Endothelial cell of umbilical vein (primary cell): ENCODE data around the gene GSG1L. TPM values are rescaled to one million over a fixed set of nuclear protein-coding genes. Genes with fewer than 3 reads are reported as not detected.
"Not testable (repeated sequence)": the region's sequence is repeated elsewhere in the genome, so short reads cannot be mapped to it uniquely, and the experiment has no call there.

Source experiments
- BruUV-seq: library from RNA; stranded (reverse); fragments of 400-500 nt; replicated peaks from 2 replicates; lab custom pipeline; 2021; lab: Mats Ljungman, UMichigan
- CTCF ChIA-PET: fragments of 300-600, 350-600 bp; sonication (Branson Sonifier 250); formaldehyde crosslinking; loops from one replicate; lab custom pipeline; 2021; ENCODE audit warnings: antibody characterized with exemption, inconsistent platforms; lab: Charles Lee
- POLR2A ChIA-PET: fragments of 300-600, 350-600 bp; sonication (Branson Sonifier 250); formaldehyde crosslinking; loops from one replicate; lab custom pipeline; 2021; ENCODE audit warnings: antibody characterized with exemption, inconsistent platforms; lab: Charles Lee
- DNase-seq: peaks from one replicate; pipeline ENCODE4 v3.0.0-alpha.2; 2011; ENCODE audit warnings: low read depth, low spot score
- FAIRE-seq: peaks from 2 replicates; lab custom pipeline; 2011; peaks lifted over from hg19 to GRCh38; lab: Jason Lieb, UNC
- H2AFZ ChIP-seq: 2 replicates; pipeline ENCODE4 v1.6.0; 2012; ENCODE audit warnings: low read depth, low read length, control low read depth, inconsistent platforms
- H3K27ac ChIP-seq: 2 replicates; pipeline ENCODE4 v1.5.1; 2011; ENCODE audit warnings: low read depth, mild to moderate bottlenecking, control low read depth, low read length, moderate library complexity; ENCODE audit not compliant: insufficient read depth
- H3K27me3 ChIP-seq, 2 experiments: 2 replicates each; pipeline versions ENCODE4 v1.6.0 to v1.6.1; 2011; ENCODE audit warnings: low read length in 2 of 2, mixed read lengths in 1 of 2; ENCODE audit not compliant: control insufficient read depth in 2 of 2, insufficient read depth in 2 of 2
- H3K36me3 ChIP-seq, 2 experiments: 2 replicates in 1 of 2; 3 replicates in 1 of 2; pipeline ENCODE4 v1.5.1; 2011; ENCODE audit warnings: low read length in 2 of 2, mild to moderate bottlenecking in 1 of 2, moderate library complexity in 1 of 2; ENCODE audit not compliant: control insufficient read depth in 2 of 2, insufficient read depth in 2 of 2; ENCODE audit errors: extremely low read depth in 1 of 2
- H3K4me1 ChIP-seq: 3 replicates; pipeline ENCODE4 v1.5.1; 2011; ENCODE audit warnings: mild to moderate bottlenecking, low read length; ENCODE audit not compliant: control insufficient read depth, insufficient read depth; ENCODE audit errors: extremely low read depth
- H3K4me2 ChIP-seq: 2 replicates; pipeline ENCODE4 v1.6.1; 2011; ENCODE audit warnings: low read length, control low read depth, mixed read lengths; ENCODE audit not compliant: insufficient read depth
- H3K4me3 ChIP-seq, 3 experiments: fragments of 200-600 bp in 1 of 3; sonication (generic), shearing (Covaris generic) in 1 of 3; replicated peaks in 1 of 3; 2 replicates each; pipeline ENCODE4 v1.5.1; 2011 to 2016; ENCODE audit warnings: control low read depth in 3 of 3, low read length in 3 of 3, mild to moderate bottlenecking in 2 of 3, inconsistent platforms in 1 of 3, low read depth in 1 of 3, moderate library complexity in 1 of 3; ENCODE audit not compliant: insufficient read depth in 1 of 3
- H3K79me2 ChIP-seq: 2 replicates; pipeline ENCODE4 v1.6.0; 2012; ENCODE audit warnings: low read length, inconsistent platforms; ENCODE audit not compliant: control insufficient read depth, insufficient read depth
- H3K9ac ChIP-seq: replicated peaks from 2 replicates; pipeline ENCODE3; 2011; ENCODE audit warnings: low read length, control low read depth; ENCODE audit not compliant: insufficient read depth; ENCODE audit errors: extremely low read depth
- H3K9me1 ChIP-seq: replicated peaks from 3 replicates; pipeline ENCODE4 v1.6.0; 2011; ENCODE audit warnings: mild to moderate bottlenecking, low read length; ENCODE audit not compliant: control insufficient read depth, insufficient read depth; ENCODE audit errors: extremely low read depth
- H3K9me3 ChIP-seq: replicated peaks from 2 replicates; pipeline ENCODE4 v1.5.1; 2012; ENCODE audit warnings: low read length, inconsistent platforms; ENCODE audit not compliant: control insufficient read depth, insufficient read depth
- H4K20me1 ChIP-seq: replicated peaks from 2 replicates; pipeline ENCODE3; 2011; ENCODE audit warnings: mild to moderate bottlenecking, low read length; ENCODE audit not compliant: control insufficient read depth, insufficient read depth; ENCODE audit errors: extremely low read depth
- CTCF ChIP-seq, 2 donors: IDR thresholded peaks; 1 replicate in 1 of 2; 2 replicates in 1 of 2; pipeline ENCODE4 v1.5.1; 2011; ENCODE audit warnings: low read length in 2 of 2, mild to moderate bottlenecking in 2 of 2, moderate library complexity in 2 of 2, control low read depth in 1 of 2, inconsistent platforms in 1 of 2, low read depth in 1 of 2; ENCODE audit not compliant: insufficient read depth in 1 of 2; ENCODE audit errors: extremely low read depth in 1 of 2
- EZH2 ChIP-seq: IDR thresholded peaks from 2 replicates; pipeline ENCODE4 v1.6.1; 2012; ENCODE audit warnings: borderline replicate concordance, low read depth, mild to moderate bottlenecking, moderate library complexity, low read length, inconsistent platforms; ENCODE audit not compliant: severe bottlenecking
- FOS ChIP-seq: IDR thresholded peaks from 2 replicates; pipeline ENCODE4 v1.6.1; 2011; ENCODE audit warnings: mild to moderate bottlenecking, low read length, moderate library complexity, borderline replicate concordance; ENCODE audit not compliant: insufficient read depth
- JUN ChIP-seq: IDR thresholded peaks from 2 replicates; pipeline ENCODE4 v1.6.1; 2011; ENCODE audit warnings: borderline replicate concordance, low read depth; ENCODE audit not compliant: insufficient read length, insufficient read depth
- MYC ChIP-seq: IDR thresholded peaks from one replicate; pipeline ENCODE4 v1.6.1; 2011; ENCODE audit warnings: mild to moderate bottlenecking, low read depth, low read length
- POLR2A ChIP-seq: IDR thresholded peaks from 2 replicates; pipeline ENCODE4 v1.6.1; 2012; ENCODE audit warnings: low read depth, mild to moderate bottlenecking, control low read depth, low read length
- POLR2AphosphoS5 ChIP-seq: IDR thresholded peaks from 2 replicates; pipeline ENCODE4 v1.6.1; 2012; ENCODE audit warnings: low read depth, mild to moderate bottlenecking, control low read depth, low read length, moderate library complexity; ENCODE audit not compliant: insufficient read depth
- dilution Hi-C: fragments of 300-500 bp; cut with MboI; formaldehyde crosslinking; loops from one replicate; pipeline ENCODE4 v1.15.0; 2019; ENCODE audit warnings: low sequenced_read_pairs; ENCODE audit not compliant: extremely low pct_ligation_motif_present
- intact Hi-C: fragments of 100-400 bp; cut with micrococcal nuclease; formaldehyde crosslinking; loops from one replicate; pipeline ENCODE4 v1.10.0; 2022
- polyA plus RNA-seq, 4 experiments: library from polyadenylated mRNA; depleted of rRNA in 3 of 4; stranded (reverse) in 3 of 4; unstranded in 1 of 4; fragments of >200 nt; gene quantifications; 2 replicates each; pipeline versions ENCODE4 v1.2.1 to v1.2.3, GENCODE V29; 2011 to 2012; ENCODE audit warnings: missing spikeins in 1 of 4
- total RNA-seq: library from RNA; stranded (reverse); gene quantifications from 2 replicates; pipeline ENCODE4 v1.2.3, GENCODE V29; 2021
- TF ChIP-seq, protein P1 (sequence below): IDR thresholded peaks from 2 replicates; pipeline ENCODE4 v1.6.1; 2011; ENCODE audit not compliant: insufficient read depth, insufficient read length

GSG1L gene
- total and polyA plus RNA-seq, 2 donors (not counting 3 experiments of a cell fraction or from before 2014, with no cell fraction given) = 0.06 TPM; not detected in 1

DNA sequence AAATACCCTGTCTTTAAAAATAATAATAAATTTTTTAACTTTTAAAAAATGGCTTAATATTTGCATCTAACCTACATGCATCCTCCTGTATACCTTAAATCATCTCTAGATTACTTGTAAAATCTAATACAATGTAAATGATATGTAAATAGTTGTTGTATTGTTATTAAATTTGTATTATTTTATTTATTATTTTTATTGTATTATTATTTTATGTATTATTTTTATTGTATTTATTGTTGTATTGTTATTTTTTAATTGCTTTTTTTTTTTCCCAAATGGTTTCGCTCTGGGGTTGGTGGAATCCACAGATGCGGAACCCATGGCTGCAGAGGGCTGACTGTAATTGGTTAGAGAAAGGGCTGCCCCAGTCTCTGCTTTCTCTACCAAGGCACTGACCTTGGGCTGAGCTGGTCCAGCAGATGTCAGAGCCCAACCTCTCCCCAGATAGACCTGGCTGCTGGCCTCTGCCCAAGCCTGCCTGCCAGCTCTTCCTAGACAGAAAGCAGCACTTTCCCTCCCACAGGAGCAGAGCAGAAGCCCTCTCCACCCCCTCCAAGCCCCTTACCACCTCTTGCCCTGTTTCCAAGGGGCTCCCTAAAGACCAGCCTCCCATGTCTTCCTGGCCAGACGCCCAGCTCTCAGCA lies 183.8 kb downstream of the GSG1L start:
- intact Hi-C loops = no loop called here
- Histone ChIP-seq H3K4me3 (no peak overlapping the region), H3K27ac (no peak overlapping the region), H3K27me3 (no peaks in the 10 kb centered on the region), H3K9ac (no peak overlapping the region), H2AFZ (no peak overlapping the region), H3K4me2 (no peak overlapping the region), H3K9me1 (no peaks in the 10 kb centered on the region), H3K4me1 (no peaks in the 10 kb centered on the region), H3K79me2 (no peaks in the 10 kb centered on the region), H4K20me1 (no peaks in the 10 kb centered on the region), H3K9me3 (no peaks in the 10 kb centered on the region), H3K36me3 (no peaks in the 10 kb centered on the region)
- TF ChIP-seq FOS = no peak
- TF ChIP-seq POLR2AphosphoS5 = no peak
- TF ChIP-seq EZH2 = no peak
- no peak for TF ChIP-seq JUN
- no peak for TF ChIP-seq POLR2A
- TF ChIP-seq CTCF (IDR thresholded peaks at IDR 0.05; ENCODE audit: extremely low read depth in 1 of 2, insufficient read depth in 1 of 2, low read depth in 1 of 2, low read length in 2 of 2) = no peak
- TF ChIP-seq, protein P1, sequence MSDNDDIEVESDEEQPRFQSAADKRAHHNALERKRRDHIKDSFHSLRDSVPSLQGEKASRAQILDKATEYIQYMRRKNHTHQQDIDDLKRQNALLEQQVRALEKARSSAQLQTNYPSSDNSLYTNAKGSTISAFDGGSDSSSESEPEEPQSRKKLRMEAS = no peak
- TF ChIP-seq MYC = no peak
- FAIRE-seq = no peak
- ChIA-PET POLR2A (no interaction called here), CTCF (no interaction called here)
- no TSS peak for BruUV-seq
- dilution Hi-C loops = no loop called here
- DNase-seq = no peak

DNA sequence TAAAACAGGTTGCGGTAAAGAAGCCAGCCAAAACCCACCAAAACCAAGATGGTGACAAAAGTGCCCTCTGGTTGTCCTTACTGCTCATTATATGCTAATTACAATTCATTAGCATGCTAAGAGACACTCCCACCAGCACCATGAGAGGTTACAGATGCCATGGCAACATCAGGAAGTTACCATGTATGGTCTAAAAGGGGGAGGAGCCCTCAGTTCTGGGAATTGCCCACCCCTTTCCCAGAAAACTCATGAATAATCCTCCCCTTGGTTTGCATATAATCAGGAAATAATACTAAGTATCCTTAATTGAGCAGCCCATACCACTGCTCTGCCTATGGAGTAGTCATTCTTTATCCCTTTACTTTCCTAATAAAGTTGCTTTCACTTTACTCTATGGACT lies 190.9 kb downstream of the GSG1L start:
- H3K27me3 ChIP-seq, CTCF ChIA-PET, DNase-seq, H3K4me3 ChIP-seq, FAIRE-seq, H3K9me1 ChIP-seq, H3K36me3 ChIP-seq, dilution Hi-C loops, H3K27ac ChIP-seq, H3K9ac ChIP-seq, POLR2A ChIA-PET, BruUV-seq, H3K79me2 ChIP-seq, intact Hi-C loops, H2AFZ ChIP-seq, H3K4me1 ChIP-seq, H3K4me2 ChIP-seq, H4K20me1 ChIP-seq, H3K9me3 ChIP-seq: not testable (repeated sequence)
